Loucy (cell line): ENCODE measurements around the gene SNAP25.

Experiments
- H2AFZ ChIP-seq: fragments of 200-600 bp; sonication (generic); 2 replicates; pipeline ENCODE4 v1.6.0; 2016; ENCODE audit warnings: antibody characterized with exemption, mild to moderate bottlenecking, low read length, moderate library complexity
- H3F3A ChIP-seq: fragments of 200-600 bp; 2 replicates; pipeline ENCODE4 v1.6.0; 2016; ENCODE audit warnings: antibody characterized with exemption, low read depth, mild to moderate bottlenecking
- H3K27me3 ChIP-seq: fragments of 200-600 bp; sonication (generic); 2 replicates; pipeline ENCODE4 v1.6.1; 2014; ENCODE audit warnings: low read length, mild to moderate bottlenecking; ENCODE audit not compliant: insufficient read depth, poor library complexity, severe bottlenecking
- H3K36me3 ChIP-seq: fragments of 200-600 bp; sonication (generic); 2 replicates; pipeline ENCODE4 v1.6.1; 2016; ENCODE audit warnings: low read length; ENCODE audit not compliant: insufficient read depth
- H3K4me1 ChIP-seq: fragments of 200-600 bp; sonication (generic); 2 replicates; pipeline ENCODE4 v1.5.1; 2014; ENCODE audit warnings: low read length, mild to moderate bottlenecking; ENCODE audit not compliant: insufficient read depth, poor library complexity, severe bottlenecking
- H3K4me2 ChIP-seq: fragments of 200-600 bp; sonication (generic); 2 replicates; pipeline ENCODE4 v1.6.0; 2014; ENCODE audit warnings: antibody characterized with exemption, low read length, low read depth, mild to moderate bottlenecking; ENCODE audit not compliant: poor library complexity, severe bottlenecking
- H3K4me3 ChIP-seq: fragments of 200-600 bp; sonication (generic); 2 replicates; pipeline ENCODE4 v1.5.1; 2014; ENCODE audit warnings: low read length, mild to moderate bottlenecking, mixed read lengths; ENCODE audit not compliant: poor library complexity, severe bottlenecking
- H3K79me2 ChIP-seq: fragments of 200-600 bp; sonication (generic); 2 replicates; pipeline ENCODE4 v1.6.1; 2014; ENCODE audit warnings: low read length; ENCODE audit not compliant: insufficient read depth
- H3K9ac ChIP-seq: fragments of 200-600 bp; sonication (generic); 2 replicates; pipeline ENCODE4 v1.6.0; 2014; ENCODE audit warnings: mild to moderate bottlenecking, low read depth, low read length, moderate library complexity; ENCODE audit not compliant: poor library complexity, severe bottlenecking
- H3K9me2 ChIP-seq: fragments of 200-600 bp; sonication (generic); replicated peaks from 2 replicates; pipeline ENCODE4 v1.6.1; 2016; ENCODE audit warnings: low read depth, low read length, mixed read lengths
- H3K9me3 ChIP-seq: fragments of 200-600 bp; sonication (generic); 2 replicates; pipeline ENCODE4 v1.6.1; 2014; ENCODE audit warnings: mild to moderate bottlenecking, antibody characterized with exemption, low read length, low read depth; ENCODE audit not compliant: insufficient read depth
- H4K20me1 ChIP-seq: fragments of 200-600 bp; sonication (generic); 2 replicates; pipeline ENCODE4 v1.6.0; 2014; ENCODE audit warnings: antibody characterized with exemption, low read length, mild to moderate bottlenecking; ENCODE audit not compliant: insufficient read depth, poor library complexity, severe bottlenecking
- CTCF ChIP-seq: fragments of 200-600 bp; sonication (generic); conservative IDR thresholded peaks from 2 replicates; pipeline ENCODE4 v1.5.1; 2014; ENCODE audit warnings: mild to moderate bottlenecking, antibody characterized with exemption, low read length
- EZH2phosphoT487 ChIP-seq: fragments of 200-600 bp; IDR thresholded peaks from 2 replicates; pipeline ENCODE4 v1.6.1; 2018; ENCODE audit warnings: antibody characterized with exemption, mild to moderate bottlenecking, moderate library complexity, borderline replicate concordance

SNAP25 gene

GRCh38 chr20:10171864-10172751 lies 46.5 kb upstream of the SNAP25 start:
- Histone ChIP-seq H3K4me3 (no peak overlapping the region), H3K4me1 (no peaks in the 10 kb centered on the region), H3K4me2 (no peak overlapping the region), H3K36me3 (no peaks in the 10 kb centered on the region), H3K79me2 (no peaks in the 10 kb centered on the region), H3F3A (no peaks in the 10 kb centered on the region), H3K9me3 (no peaks in the 10 kb centered on the region), H3K27me3 (no peaks in the 10 kb centered on the region), H2AFZ (no peak overlapping the region), H3K9ac (no peak overlapping the region), H3K9me2 (no peaks in the 10 kb centered on the region), H4K20me1 (no peaks in the 10 kb centered on the region)
- TF ChIP-seq EZH2phosphoT487 (no peak), CTCF (no peak)

GRCh38 chr20:10172998-10173655 lies 45.5 kb upstream of the SNAP25 start:
- TF ChIP-seq EZH2phosphoT487 (no peak), CTCF (no peak)
- no peak overlapping the region for H3K9ac ChIP-seq

GRCh38 chr20:10174400-10174799 lies 44.2 kb upstream of the SNAP25 start:
- Histone ChIP-seq H3K27me3 (no peaks in the 10 kb centered on the region), H4K20me1 (no peaks in the 10 kb centered on the region), H3K9me2 (no peaks in the 10 kb centered on the region), H3F3A (no peaks in the 10 kb centered on the region), H3K4me1 (no peaks in the 10 kb centered on the region), H2AFZ (no peak overlapping the region), H3K9ac (no peak overlapping the region), H3K79me2 (no peaks in the 10 kb centered on the region), H3K36me3 (no peaks in the 10 kb centered on the region), H3K4me2 (no peak overlapping the region), H3K9me3 (no peaks in the 10 kb centered on the region), H3K4me3 (no peak overlapping the region)
- TF ChIP-seq CTCF = no peak
- TF ChIP-seq EZH2phosphoT487 = no peak

More at GRCh38 chr20:10172998-10173655, 45.5 kb upstream of the SNAP25 start:
- H3K79me2 ChIP-seq = no peaks in the 10 kb centered on the region
- no peak overlapping the region for H2AFZ ChIP-seq
- no peaks in the 10 kb centered on the region for H3K9me2 ChIP-seq
- no peaks in the 10 kb centered on the region for H3K4me1 ChIP-seq
- H3F3A ChIP-seq = no peaks in the 10 kb centered on the region
- H4K20me1 ChIP-seq = no peaks in the 10 kb centered on the region
- H3K4me3 ChIP-seq = no peak overlapping the region
- no peaks in the 10 kb centered on the region for H3K9me3 ChIP-seq
- H3K4me2 ChIP-seq = no peak overlapping the region
- H3K27me3 ChIP-seq = no peaks in the 10 kb centered on the region
- no peaks in the 10 kb centered on the region for H3K36me3 ChIP-seq
